HCEC 1CT (cell line): ENCODE results near the gene PTPN6.
A peak's percentile ranks its signal among the peaks of the same experiment; 100 is the strongest.

Source experiments
- DNase-seq: peaks from one replicate; pipeline ENCODE4 v3.0.0-alpha.2; 2017

PTPN6 gene

DNA sequence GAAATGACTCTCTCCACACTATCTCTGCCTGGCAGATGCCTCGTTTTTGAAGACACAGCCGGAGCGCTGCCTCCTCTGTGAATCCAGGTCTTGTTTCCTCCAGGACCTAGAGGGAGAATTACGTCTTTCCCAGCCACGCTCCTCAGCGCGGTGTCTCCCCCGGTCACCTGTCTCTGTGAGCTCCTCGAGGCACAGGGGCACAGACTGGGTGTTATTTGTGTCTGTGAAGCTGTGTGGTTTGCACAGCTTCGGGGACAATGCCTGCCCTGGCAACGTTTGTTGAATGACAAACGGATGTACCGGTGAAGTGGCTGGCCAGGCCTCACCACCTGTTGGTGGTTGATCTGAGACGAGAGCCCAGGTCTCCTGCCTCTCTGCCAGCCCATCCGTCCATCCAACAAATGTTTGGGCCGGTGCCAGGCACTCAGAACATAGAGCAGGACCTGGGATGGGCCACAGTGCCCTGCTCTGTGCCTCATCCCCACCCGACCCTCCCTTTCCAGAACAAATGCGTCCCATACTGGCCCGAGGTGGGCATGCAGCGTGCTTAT, 6.1 kb downstream of the PTPN6 start:
- DNase-seq = no peak

DNA sequence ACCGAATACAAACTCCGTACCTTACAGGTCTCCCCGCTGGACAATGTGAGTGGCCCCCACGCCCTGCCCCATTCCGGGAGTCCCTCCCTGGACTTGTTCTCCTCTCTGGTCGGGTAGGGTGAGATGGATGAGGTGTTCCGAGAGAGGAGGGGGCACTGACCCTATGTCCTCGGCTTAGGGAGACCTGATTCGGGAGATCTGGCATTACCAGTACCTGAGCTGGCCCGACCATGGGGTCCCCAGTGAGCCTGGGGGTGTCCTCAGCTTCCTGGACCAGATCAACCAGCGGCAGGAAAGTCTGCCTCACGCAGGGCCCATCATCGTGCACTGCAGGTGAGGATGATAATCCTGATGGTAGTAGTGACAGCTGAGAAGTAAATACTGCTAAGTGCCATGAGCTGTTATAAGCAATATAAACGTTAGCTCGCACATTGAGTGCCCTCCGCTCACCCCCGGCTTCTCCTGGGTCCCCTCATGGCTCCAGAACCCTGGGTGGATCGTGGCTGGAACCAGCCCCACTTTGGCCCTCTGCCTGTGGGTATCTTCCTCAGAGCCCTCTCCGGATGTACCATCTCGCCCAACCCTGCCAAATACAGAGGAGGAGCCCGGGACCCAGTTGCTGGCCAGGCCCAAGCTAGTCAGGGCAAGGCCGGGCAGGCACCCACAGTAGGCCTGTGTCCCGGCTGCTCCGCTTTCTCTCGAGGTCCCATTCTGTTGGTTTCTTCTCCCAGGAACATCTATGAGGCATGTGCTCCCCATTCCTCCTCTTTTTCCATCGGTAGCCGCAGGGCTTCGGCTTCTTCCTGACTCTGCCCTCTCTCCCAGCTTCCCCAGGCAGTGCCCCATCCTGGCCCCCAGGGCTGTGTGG, 6.8 kb downstream of the PTPN6 start:
- no peak for DNase-seq

DNA sequence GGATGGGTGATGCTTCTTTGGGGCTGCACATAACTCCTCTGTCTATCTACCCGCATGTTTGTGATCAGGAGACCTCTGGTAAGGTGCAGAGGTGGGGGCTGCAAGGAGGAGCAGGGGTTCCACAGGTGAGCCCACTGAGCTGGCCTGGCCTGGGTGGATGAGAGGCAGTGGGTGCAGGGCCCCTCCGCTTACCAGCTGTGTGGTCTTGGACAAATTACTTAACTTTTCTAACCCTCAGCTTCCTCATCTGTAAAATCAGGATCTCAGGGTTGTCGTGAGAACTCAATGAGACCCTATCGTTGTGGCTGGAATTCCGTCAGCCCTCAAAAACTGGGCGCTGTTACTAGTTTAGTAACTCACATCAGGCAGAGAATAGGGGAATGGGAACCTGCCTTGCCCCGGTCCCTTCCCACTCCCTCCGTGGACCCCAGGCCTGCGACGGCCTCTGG, 7.5 kb downstream of the PTPN6 start:
- no peak for DNase-seq

DNA sequence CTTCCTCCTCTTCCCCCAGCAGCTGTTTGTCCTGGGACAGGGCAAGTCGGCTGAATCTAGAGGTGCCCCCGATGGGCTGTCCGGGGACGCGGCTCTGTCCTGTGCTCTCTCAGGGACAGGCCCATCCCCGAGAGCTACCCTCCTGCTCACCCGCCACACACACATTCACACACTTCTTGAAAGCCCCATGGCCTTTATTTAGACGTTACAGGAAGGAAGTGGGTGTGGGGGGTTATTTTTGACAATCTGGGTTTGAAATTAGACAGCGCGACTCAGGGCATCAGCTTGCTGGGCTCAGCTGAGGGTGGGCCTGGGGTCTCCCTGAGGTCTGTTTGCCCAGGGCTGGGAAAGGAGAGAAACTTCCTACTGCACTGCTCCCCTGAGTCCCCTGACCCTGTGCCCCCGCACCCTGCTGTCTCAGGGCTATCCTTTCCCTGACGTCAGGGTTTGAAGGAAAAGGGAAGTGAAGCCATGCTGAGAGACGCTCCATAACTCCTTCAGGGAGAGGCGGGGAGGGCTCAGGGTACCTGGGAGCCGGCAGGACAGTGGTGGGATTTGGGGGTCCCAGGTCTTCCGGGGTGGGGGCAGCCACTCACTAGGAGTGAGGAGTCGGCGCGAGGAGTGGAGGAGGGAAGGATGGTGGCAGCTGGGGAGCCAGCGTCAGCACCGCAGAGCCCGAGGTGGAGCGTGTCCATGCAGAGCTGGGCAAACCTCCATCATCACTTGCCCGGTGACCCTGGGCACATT, 8.1 kb downstream of the PTPN6 start:
- DNase-seq = no peak

DNA sequence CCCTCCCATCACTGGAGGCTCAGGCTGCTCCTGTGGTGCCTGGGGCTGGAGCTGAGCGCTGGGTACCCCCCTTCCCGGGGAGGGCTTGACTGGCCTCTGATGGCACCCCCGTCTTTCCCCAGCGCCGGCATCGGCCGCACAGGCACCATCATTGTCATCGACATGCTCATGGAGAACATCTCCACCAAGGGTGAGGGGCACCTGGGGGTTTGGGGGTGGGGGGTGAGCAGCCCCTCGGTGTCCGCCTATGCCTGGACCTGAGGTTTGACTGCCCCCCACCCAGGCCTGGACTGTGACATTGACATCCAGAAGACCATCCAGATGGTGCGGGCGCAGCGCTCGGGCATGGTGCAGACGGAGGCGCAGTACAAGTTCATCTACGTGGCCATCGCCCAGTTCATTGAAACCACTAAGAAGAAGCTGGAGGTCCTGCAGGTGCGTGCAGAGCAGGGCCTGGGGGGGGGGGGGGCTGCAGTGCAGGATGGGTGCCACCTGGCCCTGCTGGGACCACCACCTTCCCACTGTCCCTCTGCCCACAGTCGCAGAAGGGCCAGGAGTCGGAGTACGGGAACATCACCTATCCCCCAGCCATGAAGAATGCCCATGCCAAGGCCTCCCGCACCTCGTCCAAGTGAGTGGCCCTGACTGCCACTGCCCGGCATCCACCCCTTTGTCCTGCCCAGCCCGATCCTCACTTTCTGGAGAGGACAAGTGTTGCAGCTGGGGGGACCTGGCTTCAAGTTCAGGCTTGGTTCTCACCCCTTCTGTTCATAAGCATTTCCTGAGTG, 8.8 kb downstream of the PTPN6 start:
- DNase-seq = no peak

DNA sequence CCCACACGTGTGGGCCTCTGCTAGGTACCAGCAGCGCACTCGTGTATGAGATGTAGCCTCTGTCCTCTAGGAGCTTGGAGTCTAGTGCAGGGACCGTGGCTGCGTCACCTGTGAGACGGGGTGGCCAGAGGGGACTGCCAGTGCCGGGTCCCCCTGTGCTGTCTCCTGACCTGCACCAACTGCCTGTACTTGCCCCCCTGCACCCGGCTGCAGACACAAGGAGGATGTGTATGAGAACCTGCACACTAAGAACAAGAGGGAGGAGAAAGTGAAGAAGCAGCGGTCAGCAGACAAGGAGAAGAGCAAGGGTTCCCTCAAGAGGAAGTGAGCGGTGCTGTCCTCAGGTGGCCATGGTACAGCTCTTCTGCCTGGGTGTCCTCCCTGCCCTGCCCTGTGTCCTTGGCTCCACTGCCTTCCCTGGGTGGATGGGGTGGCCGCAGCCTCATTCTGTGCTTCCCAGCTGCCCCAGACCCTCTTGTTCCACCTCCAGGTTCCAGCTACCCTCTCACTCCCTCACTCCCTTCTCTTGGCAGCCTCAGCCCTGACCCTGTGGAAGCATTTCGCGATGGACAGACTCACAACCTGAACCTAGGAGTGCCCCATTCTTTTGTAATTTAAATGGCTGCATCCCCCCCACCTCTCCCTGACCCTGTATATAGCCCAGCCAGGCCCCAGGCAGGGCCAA, 9.6 kb downstream of the PTPN6 start:
- peak; percentile 40 for DNase-seq

DNA sequence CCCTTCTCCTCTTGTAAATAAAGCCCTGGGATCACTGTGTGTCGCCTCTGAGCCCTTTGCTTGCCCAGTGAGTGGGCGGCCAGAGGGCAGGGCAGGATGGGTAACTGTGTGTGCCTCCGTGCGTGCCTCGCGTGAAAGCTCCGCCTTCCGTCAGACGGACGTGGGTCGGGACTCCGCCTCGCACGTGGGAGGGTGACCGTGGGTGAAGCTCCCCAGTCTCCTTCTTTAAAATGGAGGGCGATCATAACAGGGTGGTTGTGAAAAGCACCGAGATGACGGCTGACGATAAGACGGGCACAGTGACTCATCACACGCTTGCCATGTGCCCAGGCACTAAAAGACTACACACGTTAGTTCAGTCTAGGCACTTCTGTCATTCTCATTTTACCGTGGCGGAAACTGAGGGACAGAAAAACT, 10.1 kb downstream of the PTPN6 start:
- DNase-seq = peak; percentile 30

DNA sequence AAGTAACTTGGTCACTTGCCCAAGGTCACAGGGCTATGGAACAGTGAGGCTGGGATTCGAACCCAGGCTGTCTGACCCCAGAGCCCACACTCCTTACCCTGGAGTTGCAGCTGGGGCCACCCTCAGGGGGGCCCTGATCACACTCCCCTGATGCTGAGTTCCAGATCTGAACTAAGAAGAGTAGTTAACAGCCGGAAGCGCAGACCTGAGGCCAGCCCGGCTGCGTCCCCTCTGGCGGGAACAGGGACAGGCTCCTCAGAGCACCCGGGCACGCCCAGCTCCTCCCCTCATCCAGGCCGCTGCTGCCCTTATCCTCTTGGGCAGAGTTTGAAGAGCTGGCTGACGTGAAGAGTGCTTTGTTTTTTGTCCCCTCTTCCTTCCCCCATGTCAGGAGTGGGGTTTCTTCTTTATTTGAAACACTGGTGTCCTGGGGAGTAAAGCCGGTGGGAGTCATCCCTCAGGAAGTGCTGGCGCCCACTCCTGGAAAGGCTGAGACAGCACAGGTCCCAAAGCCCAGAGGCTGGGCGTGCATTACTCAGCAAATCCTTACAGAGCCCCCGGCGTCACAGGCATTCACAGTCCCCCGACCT, 10.6 kb downstream of the PTPN6 start:
- peak; percentile 63 for DNase-seq

DNA sequence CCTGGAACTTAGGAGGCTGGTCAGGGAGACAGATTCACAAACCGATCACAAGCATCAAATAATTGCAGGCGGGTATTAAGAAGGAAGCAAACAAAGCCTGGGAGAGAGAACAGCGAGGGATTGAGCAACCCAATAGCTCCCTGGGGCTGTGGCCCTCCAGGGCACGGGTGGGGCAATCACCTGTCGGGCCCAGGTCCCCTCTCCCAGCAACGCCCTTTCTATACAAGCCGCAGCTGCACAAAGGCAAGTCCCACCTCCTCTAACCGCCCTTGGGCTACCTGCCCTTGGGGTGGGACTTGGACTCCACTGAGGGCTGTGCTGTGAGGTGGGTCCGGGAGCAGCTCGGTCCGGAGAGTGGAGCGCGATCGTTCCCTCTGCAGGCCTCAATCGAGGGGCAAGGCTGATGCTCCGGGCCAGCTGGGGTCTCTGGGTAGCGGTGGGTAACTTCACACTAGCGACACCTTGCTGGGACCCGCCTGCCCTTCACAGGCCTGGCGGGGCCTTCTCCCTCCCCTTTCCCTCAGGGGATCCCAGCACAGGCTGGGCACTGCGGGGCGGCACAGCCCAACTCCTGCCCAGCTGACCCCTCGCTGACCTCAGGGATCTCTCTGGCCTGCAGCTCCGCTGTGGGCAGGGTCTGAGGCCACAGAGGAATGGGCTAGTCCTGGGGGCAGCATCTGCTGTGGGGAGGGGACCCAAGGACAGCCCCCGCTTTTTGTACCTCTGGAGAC, 11.3 kb downstream of the PTPN6 start:
- DNase-seq = no peak

DNA sequence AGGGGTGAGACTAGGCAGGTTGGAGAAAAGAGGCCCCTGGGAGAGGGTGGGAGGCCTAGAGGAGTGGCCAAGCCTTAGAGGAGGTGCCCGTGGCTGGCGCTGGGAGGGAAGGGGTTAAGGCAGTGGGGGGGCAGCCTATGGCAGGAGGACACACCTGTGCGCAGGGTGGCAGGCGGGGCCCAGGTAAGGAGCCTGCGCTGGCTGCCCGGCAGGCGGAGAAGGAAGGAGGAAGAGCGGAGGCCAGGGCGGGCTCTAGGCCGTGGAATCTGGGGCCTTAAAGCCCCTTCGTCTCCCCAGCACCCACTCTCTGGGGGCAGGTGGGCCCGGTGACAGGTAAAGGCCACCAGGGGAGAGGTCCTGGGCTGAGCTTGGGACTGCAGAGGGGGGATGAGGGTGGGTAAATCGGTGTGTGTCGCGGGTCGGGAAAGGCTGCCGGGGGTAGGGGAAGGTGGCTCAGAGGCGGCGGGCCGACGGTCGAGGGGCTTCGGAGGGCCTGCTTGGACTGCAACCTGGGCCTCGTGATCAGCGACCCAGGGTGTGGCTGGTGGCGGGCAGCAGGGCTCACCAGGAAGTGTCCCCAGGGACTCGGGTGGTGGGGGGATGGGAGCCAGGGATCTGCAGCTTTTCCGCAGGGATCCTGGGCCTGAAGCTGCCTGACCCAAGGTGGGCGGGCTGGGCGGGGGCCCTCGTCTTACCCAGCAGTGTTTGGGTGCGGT, 12.0 kb downstream of the PTPN6 start:
- no peak for DNase-seq

DNA sequence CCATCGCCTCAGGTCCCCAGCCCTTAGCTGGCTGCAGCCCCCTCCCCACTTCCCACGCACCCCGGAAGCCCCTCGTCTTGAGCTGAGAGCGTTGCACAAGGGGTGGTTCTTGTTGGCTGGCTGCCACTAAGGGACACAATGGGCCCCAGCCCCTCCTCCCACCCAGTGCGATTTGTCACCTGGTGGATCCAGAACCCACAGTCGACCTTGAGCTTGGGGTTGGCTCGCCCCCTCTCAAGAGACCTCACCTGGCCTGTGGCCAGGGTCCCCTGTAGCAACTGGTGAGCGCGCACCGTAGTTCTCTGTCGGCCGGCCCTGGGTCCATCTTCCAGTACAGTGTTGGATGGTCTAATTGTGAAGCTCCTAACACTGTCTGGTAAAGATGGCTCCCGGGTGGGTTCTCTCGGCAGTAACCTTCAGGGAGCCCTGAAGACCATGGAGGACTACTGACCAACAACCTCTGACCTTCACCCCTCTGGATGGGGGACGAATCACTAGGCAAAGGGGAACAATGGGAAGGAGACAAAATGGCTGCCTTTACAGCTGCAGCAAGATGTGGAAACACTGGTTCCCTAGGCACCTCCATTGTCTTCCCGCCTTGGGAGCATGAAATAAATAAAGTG, 12.7 kb downstream of the PTPN6 start:
- DNase-seq = no peak

DNA sequence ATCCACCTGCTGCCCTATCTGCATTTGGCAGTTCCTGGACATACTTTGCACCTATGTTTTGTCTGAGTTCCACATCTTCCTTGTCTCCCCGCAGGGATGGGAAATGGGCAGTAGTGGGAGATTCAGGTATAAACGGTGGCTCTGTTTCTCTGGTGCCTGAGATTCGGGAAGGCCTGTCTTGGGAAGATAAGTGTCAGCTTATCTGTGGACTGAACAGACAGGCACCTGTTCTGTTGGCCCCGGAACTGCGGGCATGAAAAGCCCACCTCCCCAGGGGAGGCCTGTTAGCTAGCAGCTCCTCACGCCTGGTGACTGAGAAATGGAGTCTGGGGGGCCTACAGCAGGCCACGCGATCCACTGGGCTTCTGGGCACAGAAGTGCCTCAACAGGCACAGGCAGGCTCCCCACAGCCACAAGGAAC, 13.5 kb downstream of the PTPN6 start:
- DNase-seq = no peak

DNA sequence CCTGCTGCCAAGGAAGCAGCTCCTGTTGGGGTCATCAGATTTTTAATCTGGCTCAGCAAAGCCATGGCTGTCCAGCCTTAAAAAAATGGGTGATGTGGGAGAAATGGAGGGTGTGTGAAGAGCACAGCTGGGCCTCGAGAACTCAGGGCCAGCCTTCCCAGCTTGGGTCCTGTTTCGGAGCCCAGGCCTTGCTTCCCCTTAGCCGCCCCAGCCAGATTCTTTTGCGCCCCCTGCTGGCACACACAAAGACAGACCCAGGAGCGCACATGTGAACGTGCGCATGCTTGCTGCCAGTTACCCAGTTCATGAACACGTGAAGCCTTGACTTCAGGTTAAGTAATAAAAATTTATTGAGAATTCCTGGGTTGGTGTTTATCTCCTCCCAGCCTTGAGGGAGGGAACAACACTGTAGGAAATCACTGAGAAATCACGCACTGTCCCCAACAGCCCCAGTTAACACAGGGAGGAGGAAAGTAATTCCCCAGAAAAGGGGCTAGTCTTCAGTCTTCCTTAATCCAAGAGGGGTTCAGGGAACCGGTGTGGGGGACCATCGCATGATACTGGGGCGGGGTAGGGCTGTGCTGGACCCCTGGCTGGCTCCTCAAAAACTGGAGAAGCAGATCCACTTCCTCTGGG, 14.0 kb downstream of the PTPN6 start:
- DNase-seq = peak; percentile 68

DNA sequence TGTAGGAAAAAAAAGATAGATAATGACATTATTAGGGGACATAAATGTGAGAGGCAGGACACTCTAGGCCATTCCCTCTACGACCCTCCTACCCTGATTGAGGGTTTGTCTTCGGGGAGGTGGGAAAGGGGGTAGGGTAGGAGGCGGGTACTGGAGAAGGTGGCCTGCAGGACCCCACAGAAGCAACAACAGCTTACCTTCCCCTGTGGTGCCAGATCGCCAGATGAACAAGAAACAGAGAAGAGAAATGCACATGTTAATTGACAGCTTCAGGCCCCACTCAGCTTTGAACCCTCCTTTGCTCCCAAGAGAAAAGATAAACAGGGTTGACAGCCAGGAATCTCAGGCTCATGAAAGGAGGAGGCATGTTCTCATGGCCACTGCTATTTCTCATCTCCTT, 14.6 kb downstream of the PTPN6 start:
- DNase-seq = no peak

DNA sequence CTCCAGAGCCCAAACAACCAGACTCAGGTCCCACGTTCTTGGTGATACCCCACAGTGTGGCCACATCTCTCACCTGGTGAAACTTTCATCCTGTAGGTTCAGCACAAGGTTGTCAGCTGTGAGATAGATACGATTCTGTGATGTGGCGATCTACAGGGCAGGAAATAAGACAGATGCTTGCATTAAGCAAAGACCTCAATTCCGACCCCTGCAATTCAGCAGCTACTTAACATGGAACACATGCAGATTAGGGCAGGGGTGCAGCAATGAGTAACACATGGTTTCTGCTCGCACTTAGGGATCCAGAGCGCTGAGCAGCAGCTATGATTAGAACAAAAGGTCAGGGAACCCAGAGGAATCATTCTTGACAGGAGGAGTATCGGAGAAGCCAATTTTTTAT, 15.2 kb downstream of the PTPN6 start:
- DNase-seq = peak; percentile 7

DNA sequence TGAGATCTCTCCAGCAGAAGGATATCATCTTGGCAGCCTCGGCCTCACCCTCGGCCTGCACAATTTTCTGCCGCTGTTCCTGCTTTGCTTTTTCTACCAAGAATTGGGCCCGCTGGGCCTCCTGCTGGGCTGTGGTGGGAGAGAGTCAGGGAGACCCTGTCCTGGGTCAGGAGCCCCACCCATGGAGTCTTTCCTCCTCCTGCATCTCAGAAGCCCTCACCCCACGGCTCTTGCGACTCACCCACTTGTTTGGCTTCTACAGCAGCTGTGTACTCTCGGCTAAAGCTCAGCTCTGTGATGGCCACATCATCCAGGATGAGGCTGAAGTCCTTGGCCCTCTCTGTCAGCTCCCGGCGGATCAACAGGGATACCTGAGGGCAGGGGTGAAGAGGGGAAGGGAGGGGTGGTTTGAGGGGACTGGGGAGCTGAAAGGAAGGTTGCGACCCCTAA, 16.5 kb downstream of the PTPN6 start:
- no peak for DNase-seq

DNA sequence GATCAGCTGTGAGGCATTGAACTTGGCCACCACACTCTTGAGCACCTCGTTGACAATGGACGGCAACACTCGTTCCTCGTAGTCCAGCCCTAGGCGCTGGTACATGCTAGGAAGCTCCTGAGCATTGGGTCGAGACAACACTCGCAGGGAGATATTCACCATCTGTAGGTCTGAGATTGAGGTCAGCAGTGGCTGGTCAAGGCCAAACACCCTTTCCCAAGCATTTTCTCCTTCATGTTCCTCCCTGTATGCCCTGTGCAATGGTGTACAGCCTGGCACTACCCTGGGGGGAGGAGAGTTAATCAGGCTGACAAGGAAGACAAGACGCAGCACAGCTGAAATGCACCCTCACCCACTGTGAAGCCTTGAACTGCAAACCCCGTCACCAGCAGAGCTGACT, 17.3 kb downstream of the PTPN6 start:
- no peak for DNase-seq

DNA sequence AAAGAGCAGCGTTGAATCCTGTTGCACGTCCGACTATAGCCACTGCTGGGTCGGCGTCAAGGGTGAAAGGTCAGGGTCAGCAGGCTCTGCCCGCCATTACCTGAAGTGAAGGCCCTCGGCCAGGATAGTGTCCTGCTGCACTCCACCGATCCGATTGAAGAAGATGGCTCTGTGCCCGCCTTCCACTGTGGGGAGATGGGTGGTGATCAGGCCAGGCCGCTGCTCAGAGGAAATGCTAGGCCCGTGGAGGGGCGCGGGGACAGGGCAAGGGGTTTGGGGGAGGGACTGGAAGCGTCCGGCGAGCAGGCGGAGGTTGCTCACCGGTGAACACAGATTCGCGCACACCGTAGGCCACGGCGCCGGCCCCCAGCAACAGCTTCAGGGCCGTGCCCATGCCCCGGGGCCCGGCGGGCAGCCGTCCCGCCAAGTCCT, 19.0 kb downstream of the PTPN6 start:
- DNase-seq = peak; percentile 13

DNA sequence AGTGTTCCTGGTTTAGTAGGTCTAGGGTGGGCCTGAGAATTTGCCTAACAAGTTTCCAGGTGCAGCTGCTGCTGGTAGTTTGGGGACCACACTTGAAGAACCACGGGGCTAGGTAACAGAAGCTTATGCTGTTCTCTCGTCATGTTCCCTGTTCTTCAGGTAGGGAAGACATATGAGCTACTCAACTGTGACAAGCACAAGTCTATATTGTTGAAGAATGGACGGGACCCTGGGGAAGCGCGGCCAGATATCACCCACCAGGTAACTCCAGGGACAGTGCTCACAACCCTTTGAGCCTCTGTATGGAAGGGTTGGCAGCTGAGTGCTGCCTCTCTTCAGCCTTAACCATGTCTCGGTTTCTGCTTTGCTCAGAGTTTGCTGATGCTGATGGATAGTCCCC, 23.0 kb downstream of the PTPN6 start:
- no peak for DNase-seq
